HEK293T (cell line): Measurements from ENCODE around the gene IFI44L.

Experiments
- CTCF ChIA-PET: fragments of 350-600 bp; formaldehyde crosslinking; extraction: SDS; loops from one replicate; lab custom pipeline; 2021; ENCODE audit warnings: antibody characterized with exemption, inconsistent platforms; lab: Yijun Ruan, JAX
- POLR2A ChIA-PET: fragments of 350-600 bp; formaldehyde crosslinking; extraction: SDS; loops from one replicate; lab custom pipeline; 2020; ENCODE audit warnings: antibody characterized with exemption, inconsistent platforms; lab: Yijun Ruan, JAX
- DNase-seq: peaks from one replicate; pipeline ENCODE4 v3.0.0; 2012; ENCODE audit warnings: mixed read lengths; ENCODE audit errors: extremely low spot score
- ARNT ChIP-seq: fragments of 450-650 bp; IDR thresholded peaks from 2 replicates; pipeline ENCODE4 v1.6.1; 2017; ENCODE audit warnings: mild to moderate bottlenecking
- BHLHE40 ChIP-seq: fragments of 450-650 bp; IDR thresholded peaks from 2 replicates; pipeline ENCODE4 v1.6.1; 2016; ENCODE audit warnings: mild to moderate bottlenecking, moderate library complexity, borderline replicate concordance
- CTBP1 ChIP-seq: fragments of 450-650 bp; IDR thresholded peaks from 2 replicates; pipeline ENCODE4 v1.6.1; 2016; ENCODE audit warnings: borderline replicate concordance
- ELF4 ChIP-seq: fragments of 450-650 bp; IDR thresholded peaks from 2 replicates; pipeline ENCODE4 v1.6.1; 2017; ENCODE audit warnings: antibody characterized with exemption
- FOXA1 ChIP-seq: fragments of 450-650 bp; IDR thresholded peaks from 2 replicates; pipeline ENCODE4 v1.6.1; 2016; ENCODE audit warnings: mild to moderate bottlenecking
- FOXK2 ChIP-seq: fragments of 450-650 bp; IDR thresholded peaks from 2 replicates; pipeline ENCODE4 v1.6.1; 2016; ENCODE audit warnings: mild to moderate bottlenecking
- FOXM1 ChIP-seq: fragments of 450-650 bp; IDR thresholded peaks from 2 replicates; pipeline ENCODE4 v1.6.1; 2017; ENCODE audit warnings: mild to moderate bottlenecking, borderline replicate concordance
- HDGF ChIP-seq: fragments of 450-650 bp; IDR thresholded peaks from 2 replicates; pipeline ENCODE4 v1.6.1; 2017; ENCODE audit warnings: antibody characterized with exemption, borderline replicate concordance
- L3MBTL2 ChIP-seq: fragments of 450-650 bp; conservative IDR thresholded peaks from 2 replicates; pipeline ENCODE4 v1.6.1; 2016; ENCODE audit warnings: mild to moderate bottlenecking
- LEF1 ChIP-seq: fragments of 450-650 bp; IDR thresholded peaks from 2 replicates; pipeline ENCODE4 v1.6.1; 2017; ENCODE audit warnings: mild to moderate bottlenecking, borderline replicate concordance
- NFRKB ChIP-seq: fragments of 450-650 bp; IDR thresholded peaks from 2 replicates; pipeline ENCODE4 v1.6.1; 2016; ENCODE audit warnings: mild to moderate bottlenecking, moderate library complexity
- SP1 ChIP-seq: fragments of 450-650 bp; IDR thresholded peaks from 2 replicates; pipeline ENCODE4 v1.6.1; 2017
- SUZ12 ChIP-seq: fragments of 450-650 bp; IDR thresholded peaks from 2 replicates; pipeline ENCODE4 v1.6.1; 2016; ENCODE audit warnings: mild to moderate bottlenecking
- TARDBP ChIP-seq: fragments of 450-650 bp; IDR thresholded peaks from 2 replicates; pipeline ENCODE4 v1.6.1; 2016
- ZNF384 ChIP-seq: fragments of 450-650 bp; IDR thresholded peaks from 2 replicates; pipeline ENCODE4 v1.6.1; 2016
- TF ChIP-seq, protein P1 (sequence below): fragments of 450-650 bp; IDR thresholded peaks from 2 replicates; pipeline ENCODE4 v1.6.1; 2016

Gene IFI44L

DNA sequence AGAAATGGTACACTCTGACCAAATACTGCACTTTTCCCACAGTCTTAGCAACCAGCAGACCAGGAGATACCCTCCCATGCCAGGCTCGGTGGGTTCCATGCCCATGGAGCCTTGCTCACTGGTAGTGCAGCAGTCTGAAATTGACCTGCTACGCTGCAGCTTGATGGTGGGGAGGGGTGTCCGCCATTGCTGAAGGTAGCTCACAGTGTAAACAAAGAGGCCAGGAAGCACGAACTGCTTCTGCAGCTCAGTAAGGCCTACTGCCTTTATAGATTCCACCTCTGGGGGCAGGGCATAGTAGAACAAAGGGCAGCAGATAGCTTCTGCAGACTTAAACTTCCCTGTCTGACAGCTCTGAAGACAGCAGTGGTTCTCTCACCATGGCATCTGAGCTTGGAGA lies 12.3 kb upstream of the IFI44L start:
- ChIA-PET CTCF (interaction anchor here (0.6 to 2.1 kb wide), 7 partner anchors 10 to 476 kb away, joined by 3 to 8 read pairs (median 5); no protein-coding TSS in a partner anchor), POLR2A (no interaction called here)
- TF ChIP-seq FOXM1 = no peak
- no peak for TF ChIP-seq SP1
- TF ChIP-seq ARNT = no peak
- DNase-seq = no peak

- no peak for TF ChIP-seq HDGF
- no peak for TF ChIP-seq CTBP1
- no peak for TF ChIP-seq FOXA1
- TF ChIP-seq SP1 = no peak
- TF ChIP-seq ARNT = no peak
- TF ChIP-seq ELF4 = no peak
- TF ChIP-seq L3MBTL2 = peak; percentile 92
- no peak for TF ChIP-seq BHLHE40
- POLR2A ChIA-PET = no interaction called here
- DNase-seq = peak; percentile 72
- CTCF ChIA-PET = interaction anchor here (0.8 to 1.5 kb wide), 6 partner anchors 10 to 60 kb away, joined by 3 to 5 read pairs (median 4); no protein-coding TSS in a partner anchor
Measured at GRCh38 chr1:78617615-78618026, 2.6 kb upstream of the IFI44L start.

- TF ChIP-seq, protein P1, sequence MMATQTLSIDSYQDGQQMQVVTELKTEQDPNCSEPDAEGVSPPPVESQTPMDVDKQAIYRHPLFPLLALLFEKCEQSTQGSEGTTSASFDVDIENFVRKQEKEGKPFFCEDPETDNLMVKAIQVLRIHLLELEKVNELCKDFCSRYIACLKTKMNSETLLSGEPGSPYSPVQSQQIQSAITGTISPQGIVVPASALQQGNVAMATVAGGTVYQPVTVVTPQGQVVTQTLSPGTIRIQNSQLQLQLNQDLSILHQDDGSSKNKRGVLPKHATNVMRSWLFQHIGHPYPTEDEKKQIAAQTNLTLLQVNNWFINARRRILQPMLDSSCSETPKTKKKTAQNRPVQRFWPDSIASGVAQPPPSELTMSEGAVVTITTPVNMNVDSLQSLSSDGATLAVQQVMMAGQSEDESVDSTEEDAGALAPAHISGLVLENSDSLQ = peak; percentile 66
- no peak for TF ChIP-seq FOXA1
- DNase-seq = no peak
- CTCF ChIA-PET = interaction anchor here (0.9 kb wide), 1 partner anchor 54 kb away, joined by 3 read pairs; no protein-coding TSS in a partner anchor
- POLR2A ChIA-PET = no interaction called here
Measured at GRCh38 chr1:78619032-78619431, 1.2 kb upstream of the IFI44L start.

DNA sequence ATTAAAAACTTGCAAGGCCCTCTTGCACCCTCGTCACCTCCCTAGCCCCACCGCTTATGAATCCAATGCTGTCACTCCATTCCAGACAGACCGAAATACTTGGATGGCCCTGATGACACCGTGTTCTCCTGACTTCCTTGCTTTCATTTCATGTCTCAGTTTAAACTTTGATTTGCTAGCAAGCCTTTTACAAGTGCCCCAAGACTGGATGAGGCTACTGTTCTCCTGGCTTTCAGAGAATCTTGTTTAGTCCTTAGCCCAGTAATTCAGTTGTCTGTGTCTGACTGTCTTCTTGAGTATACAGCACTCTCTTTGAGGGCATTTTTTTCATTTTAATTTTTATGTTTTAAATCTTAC lies 824 bp upstream of the IFI44L start:
- POLR2A ChIA-PET = no interaction called here
- no peak for TF ChIP-seq NFRKB
- TF ChIP-seq SP1 = no peak
- TF ChIP-seq, protein P1 = no peak
- TF ChIP-seq L3MBTL2 = no peak
- no peak for TF ChIP-seq BHLHE40
- no peak for TF ChIP-seq FOXM1
- no peak for TF ChIP-seq ZNF384
- TF ChIP-seq LEF1 = no peak
- no peak for TF ChIP-seq FOXK2
- TF ChIP-seq FOXA1 = no peak
- no peak for TF ChIP-seq ARNT
- no peak for TF ChIP-seq HDGF
- no peak for TF ChIP-seq SUZ12
- TF ChIP-seq ELF4 = no peak
- no peak for TF ChIP-seq TARDBP
- TF ChIP-seq CTBP1 = no peak
- no peak for DNase-seq
- CTCF ChIA-PET = interaction anchor here (0.9 to 1.2 kb wide), 2 partner anchors 54 to 71 kb away, joined by 3 to 5 read pairs; no protein-coding TSS in a partner anchor

DNA sequence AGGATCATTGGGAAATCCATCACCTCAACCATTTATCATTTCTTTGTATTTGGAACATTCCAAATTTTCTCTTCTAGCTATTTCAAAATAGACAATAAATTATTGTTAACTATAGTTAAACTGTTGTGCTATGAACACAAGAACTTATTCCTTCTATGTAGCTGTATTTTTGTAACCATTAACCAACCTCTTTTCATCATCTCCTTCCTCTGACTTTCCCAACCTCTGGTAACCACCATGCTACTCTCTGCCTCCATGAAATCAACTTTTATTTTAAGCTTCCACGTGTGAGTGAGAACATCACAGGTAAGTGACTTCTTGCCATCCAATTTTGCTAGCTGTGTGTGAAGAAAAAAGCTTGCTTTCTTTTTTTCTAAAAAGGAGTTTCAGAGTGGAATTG lies 418 bp downstream of the IFI44L start:
- no peak for DNase-seq
- ChIA-PET POLR2A (no interaction called here), CTCF (no interaction called here)
- no peak for TF ChIP-seq FOXM1
- TF ChIP-seq TARDBP = no peak
- no peak for TF ChIP-seq HDGF
- no peak for TF ChIP-seq FOXA1
- TF ChIP-seq NFRKB = no peak
- TF ChIP-seq LEF1 = no peak
- TF ChIP-seq, protein P1 = no peak
- TF ChIP-seq L3MBTL2 = no peak
- TF ChIP-seq SUZ12 = no peak
- no peak for TF ChIP-seq ELF4
- no peak for TF ChIP-seq ZNF384
- no peak for TF ChIP-seq BHLHE40
- TF ChIP-seq CTBP1 = no peak
- no peak for TF ChIP-seq ARNT
- TF ChIP-seq SP1 = no peak
- no peak for TF ChIP-seq FOXK2

- ChIA-PET CTCF (interaction anchor here (0.6 kb wide), 1 partner anchor 278 kb away, joined by 3 read pairs; no protein-coding TSS in a partner anchor), POLR2A (no interaction called here)
- DNase-seq = no peak
- no peak for TF ChIP-seq ELF4
- TF ChIP-seq SUZ12 = no peak
- TF ChIP-seq FOXA1 = no peak
- TF ChIP-seq ZNF384 = no peak
- TF ChIP-seq LEF1 = no peak
- TF ChIP-seq HDGF = no peak
- no peak for TF ChIP-seq FOXK2
- TF ChIP-seq L3MBTL2 = no peak
- no peak for TF ChIP-seq NFRKB
- TF ChIP-seq ARNT = no peak
- TF ChIP-seq FOXM1 = no peak
- no peak for TF ChIP-seq TARDBP
- TF ChIP-seq, protein P1 = no peak
- TF ChIP-seq BHLHE40 = no peak
Measured at GRCh38 chr1:78622548-78622947, 2.3 kb downstream of the IFI44L start.
